ENCODE results near the gene CARD18. TPM values are rescaled to one million over a fixed set of nuclear protein-coding genes. Genes with fewer than 3 reads are reported as not detected.

Gene CARD18
- total RNA-seq, 1 experiment from 2014 or later = 8.1 TPM

GRCh38 chr11:105158436-105158835 lies 18.9 kb upstream of the CARD18 start:
- Histone ChIP-seq H3K27me3 (ENCODE audit: control insufficient read depth, insufficient read depth, low read length) (no peaks in the 10 kb centered on the region), H3K27ac (ENCODE audit: low read length) (no peak overlapping the region), H3K4me3 (ENCODE audit: low read depth in 2 of 2, low read length in 2 of 2) (no peak overlapping the region), H3K36me3 (ENCODE audit: control insufficient read depth, insufficient read depth, low read length) (no peaks in the 10 kb centered on the region), H3K4me1 (ENCODE audit: control insufficient read depth, insufficient read depth, low read length) (no peaks in the 10 kb centered on the region), H3K9me3 (ENCODE audit: control insufficient read depth, insufficient read depth, low read depth, low read length) (no peaks in the 10 kb centered on the region)
- no peak for TF ChIP-seq POLR2AphosphoS5 (IDR thresholded peaks at IDR 0.05; ENCODE audit: low read depth, low read length)
- TF ChIP-seq TCF7L2 (IDR thresholded peaks at IDR 0.05; ENCODE audit: low read depth, low read length) = no peak
- no peak for TF ChIP-seq SIN3A (IDR thresholded peaks at IDR 0.05; ENCODE audit: borderline replicate concordance, insufficient read depth, low read depth, low read length)
- TF ChIP-seq CTCF (IDR thresholded peaks at IDR 0.05) = no peak
- no peak for TF ChIP-seq REST (IDR thresholded peaks at IDR 0.05; ENCODE audit: insufficient read depth in 1 of 2, low read depth in 2 of 2, low read length in 1 of 2)
- ATAC-seq = no peak
- in situ Hi-C loops (cut with HindIII; ENCODE audit: low pct_unique_long_range_greater_than_20kb, low sequenced_read_pairs) = no loop called here
- DNase-seq (ENCODE audit: low read depth, low spot score) = no peak
- intact Hi-C loops (cut with micrococcal nuclease; ENCODE audit: unreplicated experiment) = no loop called here
- CTCF ChIA-PET = no interaction called here
- no TSS peak for BruUV-seq (replicated peaks)
- POLR2A ChIA-PET = no interaction called here

GRCh38 chr11:105156720-105157119 lies 17.2 kb upstream of the CARD18 start:
- Histone ChIP-seq H3K27me3 (ENCODE audit: control insufficient read depth, insufficient read depth, low read length) (no peaks in the 10 kb centered on the region), H3K9me3 (ENCODE audit: control insufficient read depth, insufficient read depth, low read depth, low read length) (no peaks in the 10 kb centered on the region), H3K4me3 (ENCODE audit: low read depth in 2 of 2, low read length in 2 of 2) (no peak overlapping the region), H3K36me3 (ENCODE audit: control insufficient read depth, insufficient read depth, low read length) (no peaks in the 10 kb centered on the region), H3K4me1 (ENCODE audit: control insufficient read depth, insufficient read depth, low read length) (no peaks in the 10 kb centered on the region), H3K27ac (ENCODE audit: low read length) (no peak overlapping the region)
- in situ Hi-C loops (cut with HindIII; ENCODE audit: low pct_unique_long_range_greater_than_20kb, low sequenced_read_pairs) (no loop called here), intact Hi-C loops (cut with micrococcal nuclease; ENCODE audit: unreplicated experiment) (no loop called here)
- no TSS peak for BruUV-seq (replicated peaks)
- ChIA-PET CTCF (no interaction called here), POLR2A (no interaction called here)
- ATAC-seq (no peak), DNase-seq (ENCODE audit: low read depth, low spot score) (no peak)
- TF ChIP-seq POLR2AphosphoS5 (IDR thresholded peaks at IDR 0.05; ENCODE audit: low read depth, low read length) = no peak
- no peak for TF ChIP-seq TCF7L2 (IDR thresholded peaks at IDR 0.05; ENCODE audit: low read depth, low read length)
- no peak for TF ChIP-seq CTCF (IDR thresholded peaks at IDR 0.05)

- CTCF ChIA-PET = no interaction called here
- Histone ChIP-seq H3K27me3 (ENCODE audit: control insufficient read depth, insufficient read depth, low read length) (no peaks in the 10 kb centered on the region), H3K27ac (ENCODE audit: low read length) (no peak overlapping the region), H3K36me3 (ENCODE audit: control insufficient read depth, insufficient read depth, low read length) (no peaks in the 10 kb centered on the region), H3K9me3 (ENCODE audit: control insufficient read depth, insufficient read depth, low read depth, low read length) (no peaks in the 10 kb centered on the region), H3K4me3 (ENCODE audit: low read depth in 2 of 2, low read length in 2 of 2) (no peak overlapping the region), H3K4me1 (ENCODE audit: control insufficient read depth, insufficient read depth, low read length) (no peaks in the 10 kb centered on the region)
- in situ Hi-C loops (cut with HindIII; ENCODE audit: low pct_unique_long_range_greater_than_20kb, low sequenced_read_pairs) = no loop called here
- POLR2A ChIA-PET = no interaction called here
- no peak for TF ChIP-seq CTCF (IDR thresholded peaks at IDR 0.05)
- no peak for TF ChIP-seq POLR2AphosphoS5 (IDR thresholded peaks at IDR 0.05; ENCODE audit: low read depth, low read length)
- TF ChIP-seq SIN3A (IDR thresholded peaks at IDR 0.05; ENCODE audit: borderline replicate concordance, insufficient read depth, low read depth, low read length) = no peak
- no peak for TF ChIP-seq TCF7L2 (IDR thresholded peaks at IDR 0.05; ENCODE audit: low read depth, low read length)
- TF ChIP-seq REST (IDR thresholded peaks at IDR 0.05; ENCODE audit: insufficient read depth in 1 of 2, low read depth in 2 of 2, low read length in 1 of 2) = no peak
- no TSS peak for BruUV-seq (replicated peaks)
- DNase-seq (ENCODE audit: low read depth, low spot score) (no peak), ATAC-seq (no peak)
- intact Hi-C loops (cut with micrococcal nuclease; ENCODE audit: unreplicated experiment) = no loop called here
These were observed 16.7 kb upstream of the CARD18 start for GRCh38 chr11:105156231-105156630.

Measured in Panc1 (cell line).